Measurements from ENCODE around the gene DYNLT1.

DNA sequence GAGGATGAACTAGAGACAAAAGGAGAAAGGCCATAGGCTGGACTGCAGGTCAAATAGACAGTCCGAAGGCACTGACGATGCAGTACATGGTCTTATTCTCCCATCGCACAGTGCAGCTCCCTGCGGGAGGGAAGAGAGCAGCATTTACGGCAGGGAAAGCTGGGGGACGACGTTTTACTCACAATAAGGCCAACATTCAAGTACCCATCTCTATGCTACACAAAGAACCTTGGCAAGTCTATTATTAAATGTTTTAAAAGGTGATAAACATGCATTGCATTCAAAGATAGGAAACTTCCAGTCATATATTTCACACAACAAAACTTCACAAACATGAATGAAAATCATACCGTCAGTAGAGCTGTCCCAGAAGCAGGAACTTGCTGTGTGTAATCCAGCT, 7.8 kb downstream of the DYNLT1 start:
- TF ChIP-seq CTCF (IDR thresholded peaks at IDR 0.05) (no peak), POLR2A (IDR thresholded peaks at IDR 0.05) (no peak)
